DOHH2 (cell line): Measurements from ENCODE around the gene ZFX.

Source experiments
- H3F3A ChIP-seq: fragments of 200-600 bp; sonication (generic), shearing (Covaris generic); 2 replicates; pipeline ENCODE4 v1.6.0; 2016; ENCODE audit warnings: antibody characterized with exemption, mild to moderate bottlenecking; ENCODE audit not compliant: control insufficient read depth, insufficient read depth
- H3K27ac ChIP-seq: fragments of 200-600 bp; sonication (generic); 2 replicates; pipeline ENCODE4 v1.5.1; 2014; ENCODE audit warnings: low read depth, mild to moderate bottlenecking, low read length, moderate library complexity
- H3K27me3 ChIP-seq: fragments of 200-600 bp; sonication (generic); 2 replicates; pipeline ENCODE4 v1.6.1; 2014; ENCODE audit warnings: mild to moderate bottlenecking, low read length, mixed read lengths; ENCODE audit not compliant: control insufficient read depth
- H3K36me3 ChIP-seq: fragments of 200-600 bp; sonication (generic); 2 replicates; pipeline ENCODE4 v1.6.1; 2014; ENCODE audit warnings: mild to moderate bottlenecking, low read length, moderate library complexity, mixed read lengths; ENCODE audit not compliant: control insufficient read depth
- H3K4me1 ChIP-seq: fragments of 200-600 bp; sonication (generic); 2 replicates; pipeline ENCODE4 v1.6.1; 2014; ENCODE audit warnings: mild to moderate bottlenecking, low read length, mixed read lengths; ENCODE audit not compliant: control insufficient read depth
- H3K4me2 ChIP-seq: fragments of 200-600 bp; sonication (generic); 2 replicates; pipeline ENCODE4 v1.6.0; 2014; ENCODE audit warnings: mild to moderate bottlenecking, low read length, moderate library complexity
- H3K4me3 ChIP-seq: fragments of 200-600 bp; sonication (generic); 2 replicates; pipeline ENCODE4 v1.5.1; 2014; ENCODE audit warnings: mild to moderate bottlenecking, low read length, mixed read lengths
- H3K79me2 ChIP-seq: fragments of 200-600 bp; sonication (generic); 2 replicates; pipeline ENCODE4 v1.6.1; 2014; ENCODE audit warnings: mild to moderate bottlenecking, low read length, mixed read lengths; ENCODE audit not compliant: control insufficient read depth
- H3K9me2 ChIP-seq: fragments of 200-600 bp; sonication (generic); replicated peaks from 2 replicates; pipeline ENCODE4 v1.6.1; 2014; ENCODE audit warnings: mild to moderate bottlenecking, low read length, mixed read lengths; ENCODE audit not compliant: control insufficient read depth
- H3K9me3 ChIP-seq: fragments of 200-600 bp; sonication (generic); 2 replicates; pipeline ENCODE4 v1.6.1; 2014; ENCODE audit warnings: antibody characterized with exemption, low read length, mixed read lengths; ENCODE audit not compliant: control insufficient read depth, insufficient read depth
- H4K20me1 ChIP-seq: fragments of 200-600 bp; sonication (generic); 2 replicates; pipeline ENCODE4 v1.6.0; 2014; ENCODE audit warnings: low read depth, mild to moderate bottlenecking, antibody characterized with exemption, low read length, moderate library complexity; ENCODE audit not compliant: control insufficient read depth, insufficient read depth
- CTCF ChIP-seq: fragments of 200-600 bp; sonication (generic); IDR thresholded peaks from one replicate; pipeline ENCODE4 v1.5.1; 2014; ENCODE audit warnings: antibody characterized with exemption, mild to moderate bottlenecking, low read depth, low read length; ENCODE audit not compliant: poor library complexity, severe bottlenecking
- EZH2phosphoT487 ChIP-seq: fragments of 200-600 bp; sonication (generic); IDR thresholded peaks from 2 replicates; pipeline ENCODE4 v1.6.1; 2017; ENCODE audit warnings: borderline replicate concordance, mild to moderate bottlenecking, antibody characterized with exemption, low read length, moderate library complexity, mixed read lengths

Gene ZFX

GRCh38 chrX:24169211-24169610 lies 19.7 kb downstream of the ZFX start:
- peak overlapping the region; percentile 54 for H3K4me3 ChIP-seq
- TF ChIP-seq EZH2phosphoT487, result no peak
- no peak for TF ChIP-seq CTCF
- peaks cover 93% of the 10 kb centered on the region for H3K79me2 ChIP-seq
- H3K4me2 ChIP-seq, result peak overlapping the region; percentile 67
- peaks cover 32% of the 10 kb centered on the region for H3K36me3 ChIP-seq
- H3K9me2 ChIP-seq, result no peaks in the 10 kb centered on the region
- no peaks in the 10 kb centered on the region for H3K27me3 ChIP-seq
- H3K4me1 ChIP-seq, result peaks cover 53% of the 10 kb centered on the region
- no peaks in the 10 kb centered on the region for H4K20me1 ChIP-seq
- no peaks in the 10 kb centered on the region for H3K9me3 ChIP-seq
- peak overlapping the region; percentile 49 for H3K27ac ChIP-seq
- H3F3A ChIP-seq, result peaks cover 7% of the 10 kb centered on the region

DNA sequence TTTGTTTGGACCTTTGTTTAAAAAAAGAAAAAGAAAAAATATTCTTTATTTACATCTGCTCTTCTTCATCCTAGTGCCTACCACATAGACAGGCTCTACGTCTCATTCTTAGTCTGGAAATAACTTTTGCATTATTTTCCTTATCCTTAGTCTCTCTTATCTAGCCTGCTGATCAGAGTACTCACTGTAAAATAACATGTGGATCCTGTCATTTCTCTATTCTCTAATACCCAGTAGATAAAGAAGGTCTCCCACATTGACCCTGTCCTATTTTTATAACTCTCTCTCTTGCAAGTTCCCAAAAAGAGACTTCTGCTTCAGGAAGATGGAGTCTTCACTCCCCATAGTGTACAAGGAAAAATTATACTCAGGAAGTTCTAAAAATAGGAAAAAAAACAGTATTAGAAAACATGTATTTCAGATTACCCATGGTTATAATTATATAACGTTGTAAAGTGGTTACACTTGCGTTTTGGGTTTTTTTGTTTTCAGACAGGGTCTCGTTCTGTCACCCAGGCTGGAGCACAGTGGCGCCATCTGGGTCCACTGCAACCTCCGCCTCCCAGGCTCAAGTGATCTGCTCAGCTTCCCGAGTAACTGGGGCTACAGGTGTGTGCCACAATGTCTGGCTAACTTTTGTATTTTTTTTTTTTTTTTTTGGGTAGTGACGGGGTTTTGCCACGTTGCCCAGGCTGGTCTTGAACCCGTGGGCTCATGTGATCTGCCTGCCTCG lies 23.8 kb downstream of the ZFX start:
- H3K27ac ChIP-seq, result no peak overlapping the region
- no peaks in the 10 kb centered on the region for H3K27me3 ChIP-seq
- peaks cover 67% of the 10 kb centered on the region for H3K79me2 ChIP-seq
- no peaks in the 10 kb centered on the region for H4K20me1 ChIP-seq
- H3K9me3 ChIP-seq, result no peaks in the 10 kb centered on the region
- TF ChIP-seq CTCF (no peak), EZH2phosphoT487 (no peak)
- peaks cover 42% of the 10 kb centered on the region for H3K36me3 ChIP-seq
- H3K9me2 ChIP-seq, result no peaks in the 10 kb centered on the region
- no peak overlapping the region for H3K4me3 ChIP-seq
- H3K4me1 ChIP-seq, result peaks cover 18% of the 10 kb centered on the region
- no peaks in the 10 kb centered on the region for H3F3A ChIP-seq
- no peak overlapping the region for H3K4me2 ChIP-seq

- no peak overlapping the region for H3K27ac ChIP-seq
- peaks cover 67% of the 10 kb centered on the region for H3K79me2 ChIP-seq
- no peaks in the 10 kb centered on the region for H3K27me3 ChIP-seq
- peaks cover 50% of the 10 kb centered on the region for H3K36me3 ChIP-seq
- no peaks in the 10 kb centered on the region for H3K9me3 ChIP-seq
- H3K4me1 ChIP-seq, result no peaks in the 10 kb centered on the region; the same call in 1 of the 2 replicates
- no peaks in the 10 kb centered on the region for H3F3A ChIP-seq
- H3K9me2 ChIP-seq, result no peaks in the 10 kb centered on the region
- no peak overlapping the region for H3K4me3 ChIP-seq
- H4K20me1 ChIP-seq, result no peaks in the 10 kb centered on the region
- TF ChIP-seq CTCF (no peak), EZH2phosphoT487 (no peak)
- H3K4me2 ChIP-seq, result no peak overlapping the region
Observed at GRCh38 chrX:24175276-24175675, 25.7 kb downstream of the ZFX start.
